H54 (cell line): ENCODE data around the gene SRP14.
"Not testable (repeated sequence)": the region's sequence is repeated elsewhere in the genome, so short reads cannot be mapped to it uniquely, and the experiment has no call there.

Source experiments
- DNase-seq: peaks from one replicate; pipeline ENCODE4 v3.0.0; 2011; ENCODE audit warnings: low spot score, mixed read lengths; ENCODE audit not compliant: insufficient read length
- FAIRE-seq: peaks from 3 replicates; lab custom pipeline; 2011; peaks lifted over from hg19 to GRCh38; lab: Jason Lieb, UNC
- POLR2A ChIP-seq: IDR thresholded peaks from 2 replicates; pipeline ENCODE4 v1.6.1; 2011; ENCODE audit warnings: low read depth, mild to moderate bottlenecking, low read length

SRP14 gene, protein sequence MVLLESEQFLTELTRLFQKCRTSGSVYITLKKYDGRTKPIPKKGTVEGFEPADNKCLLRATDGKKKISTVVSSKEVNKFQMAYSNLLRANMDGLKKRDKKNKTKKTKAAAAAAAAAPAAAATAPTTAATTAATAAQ

DNA sequence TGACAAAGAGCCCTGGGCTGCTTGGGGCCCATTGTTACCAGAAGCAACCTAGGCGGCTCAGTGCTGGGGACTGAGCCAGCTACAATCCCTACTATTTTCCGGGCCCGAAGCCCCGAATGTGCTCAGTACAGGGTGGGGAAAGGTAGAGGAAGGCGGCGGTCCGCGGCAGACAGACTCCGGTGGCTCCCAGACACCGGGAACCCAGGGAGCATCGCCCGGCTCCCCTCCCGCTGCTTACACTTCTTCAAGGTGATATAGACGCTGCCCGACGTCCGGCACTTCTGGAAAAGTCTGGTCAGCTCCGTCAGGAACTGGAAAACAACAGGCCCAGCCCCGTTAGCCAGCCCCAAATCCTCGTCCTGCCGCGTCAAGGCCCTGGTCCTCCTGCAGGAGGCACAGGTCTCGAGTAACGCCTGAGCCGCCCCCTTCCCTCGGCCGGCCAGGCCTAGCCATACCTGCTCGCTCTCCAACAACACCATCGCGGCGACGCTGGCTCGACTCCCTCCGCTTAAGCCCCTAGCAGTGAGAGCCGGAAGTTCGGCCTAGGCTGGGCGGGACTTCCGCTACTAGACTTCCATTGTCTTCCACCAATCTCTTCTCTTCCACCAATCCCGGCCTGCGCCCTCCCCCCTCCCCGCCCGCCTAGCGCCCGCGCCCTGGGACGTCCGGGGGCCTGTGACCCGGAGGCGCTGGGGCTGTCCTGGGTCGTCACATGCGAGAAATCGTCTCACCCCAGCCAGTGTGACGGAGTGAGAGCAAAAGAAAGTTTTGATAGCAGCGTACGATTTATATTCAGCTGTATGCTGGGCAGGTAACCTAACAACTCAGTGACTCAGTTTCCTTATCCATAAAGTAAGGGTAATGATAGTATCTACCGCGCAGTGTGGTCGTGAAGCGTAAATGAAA lies at the start of gene SRP14:
TSS of gene SRP14 (minus strand) at position 544 of the 906 bp plus-strand sequence. CDS start at position 479, 65 bp downstream.
- FAIRE-seq (peak; percentile 91), DNase-seq (peak; percentile 71)
- peak; percentile 91 for TF ChIP-seq POLR2A

DNA sequence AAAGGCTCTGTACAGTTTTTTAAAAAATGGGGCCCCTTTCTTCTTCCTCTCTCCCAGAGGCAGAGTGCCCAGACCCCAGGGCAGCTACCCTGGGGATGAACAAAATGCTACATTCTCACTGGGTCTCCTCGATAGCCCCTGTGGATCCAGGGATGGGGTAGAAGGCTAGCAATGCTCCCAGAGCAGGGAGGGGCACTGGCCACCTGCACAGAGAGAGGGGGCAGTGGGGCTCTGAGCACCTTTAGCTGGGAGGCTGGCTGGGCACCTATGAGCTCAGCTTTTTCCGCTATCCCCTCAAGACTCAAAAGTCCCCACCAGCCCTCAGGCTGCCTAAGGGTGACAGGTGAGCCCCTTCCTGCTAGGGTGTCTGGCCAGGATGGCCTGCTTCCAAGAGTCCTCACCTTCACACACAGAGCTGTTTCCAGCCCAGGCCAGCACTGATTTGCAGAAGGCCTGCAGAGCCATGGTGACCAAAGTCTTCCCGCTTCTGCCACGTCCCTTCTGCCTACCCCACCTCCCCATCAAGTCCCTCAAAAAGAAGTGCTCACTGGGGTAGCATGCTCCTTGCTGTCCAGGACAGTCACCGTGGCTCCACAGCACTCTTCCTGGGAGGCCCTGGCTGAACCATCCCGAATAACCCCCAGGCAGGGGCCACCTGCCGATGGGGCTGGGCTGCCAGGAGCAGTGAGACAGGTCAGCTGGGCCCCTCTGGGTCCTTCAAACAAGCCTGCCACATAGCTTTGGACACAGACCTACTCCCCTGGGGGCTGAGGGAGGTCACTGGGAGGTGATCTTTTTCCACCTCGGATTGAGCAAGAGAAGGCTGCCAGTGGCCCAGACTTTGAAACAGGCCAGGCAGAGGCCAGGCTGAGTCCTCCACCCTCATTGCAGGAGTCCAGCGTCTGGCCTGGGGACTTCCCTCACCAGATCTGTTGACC lies 49.3 kb upstream of the SRP14 start:
- no peak for FAIRE-seq

DNA sequence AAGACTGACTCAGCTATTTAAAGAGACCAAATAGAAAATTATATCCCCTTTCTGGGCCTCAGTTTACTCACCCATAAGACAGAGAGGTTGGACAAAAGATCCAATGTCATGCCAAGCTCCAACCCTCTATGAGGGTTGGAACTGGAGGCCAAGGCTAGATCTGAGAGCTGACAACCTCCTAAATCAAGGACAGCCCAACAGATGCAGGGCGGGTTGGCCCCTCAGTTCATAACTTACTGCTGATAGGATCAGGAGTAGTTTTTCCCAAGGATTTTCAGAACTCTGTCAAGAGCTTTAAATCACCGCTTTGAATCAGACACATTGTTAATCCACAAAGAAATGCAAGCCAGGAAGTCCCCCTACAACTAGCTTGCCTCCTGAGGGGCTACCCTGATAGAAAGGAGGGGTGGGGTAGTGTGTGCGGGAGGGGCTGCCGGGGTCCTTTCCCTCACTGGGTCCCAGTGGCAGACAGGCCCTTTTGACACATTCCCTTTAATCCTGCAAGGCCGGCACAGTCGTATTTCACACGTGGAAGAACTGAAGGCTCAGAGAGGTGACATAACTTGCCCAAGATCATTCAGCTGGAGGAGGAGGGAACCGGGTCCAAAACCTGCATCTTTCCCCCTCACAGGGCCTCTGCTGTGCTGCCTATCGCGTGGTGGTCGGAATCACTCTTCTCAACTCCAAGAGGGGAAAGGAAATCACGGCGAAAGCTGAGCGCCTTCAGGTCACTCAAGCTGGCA lies 48.3 kb upstream of the SRP14 start:
- DNase-seq: no peak
- TF ChIP-seq POLR2A: no peak
- FAIRE-seq: no peak

More for the DNA sequence above, 49.3 kb upstream of the SRP14 start:
- no peak for TF ChIP-seq POLR2A
- no peak for DNase-seq

- no peak for DNase-seq
- no peak for FAIRE-seq
- no peak for TF ChIP-seq POLR2A
Measured at GRCh38 chr15:40085266-40085665, 46.3 kb upstream of the SRP14 start.

DNA sequence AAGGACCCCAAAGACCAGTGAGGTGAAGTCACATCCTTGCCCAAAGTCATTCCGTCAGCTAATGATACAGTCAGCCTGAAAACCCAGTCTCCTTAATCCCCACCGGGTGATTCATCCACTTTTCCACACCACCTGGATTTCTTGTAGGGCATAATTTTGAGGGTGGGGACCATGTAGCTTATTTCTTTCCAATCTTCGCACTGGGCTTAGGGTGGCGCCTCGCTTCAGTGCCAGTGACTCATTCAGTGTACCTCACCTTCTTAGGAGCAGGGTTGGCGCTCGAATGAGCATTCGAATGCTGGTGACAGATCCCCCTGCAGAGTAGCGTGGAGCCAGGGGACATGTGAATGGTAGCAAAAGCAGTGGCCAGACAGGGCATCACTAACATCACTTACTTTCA lies 45.7 kb upstream of the SRP14 start:
- DNase-seq (no peak), FAIRE-seq (no peak)
- TF ChIP-seq POLR2A: no peak

- DNase-seq: no peak
- FAIRE-seq: no peak
- no peak for TF ChIP-seq POLR2A
Measured at GRCh38 chr15:40082195-40082883, 43.4 kb upstream of the SRP14 start.

DNA sequence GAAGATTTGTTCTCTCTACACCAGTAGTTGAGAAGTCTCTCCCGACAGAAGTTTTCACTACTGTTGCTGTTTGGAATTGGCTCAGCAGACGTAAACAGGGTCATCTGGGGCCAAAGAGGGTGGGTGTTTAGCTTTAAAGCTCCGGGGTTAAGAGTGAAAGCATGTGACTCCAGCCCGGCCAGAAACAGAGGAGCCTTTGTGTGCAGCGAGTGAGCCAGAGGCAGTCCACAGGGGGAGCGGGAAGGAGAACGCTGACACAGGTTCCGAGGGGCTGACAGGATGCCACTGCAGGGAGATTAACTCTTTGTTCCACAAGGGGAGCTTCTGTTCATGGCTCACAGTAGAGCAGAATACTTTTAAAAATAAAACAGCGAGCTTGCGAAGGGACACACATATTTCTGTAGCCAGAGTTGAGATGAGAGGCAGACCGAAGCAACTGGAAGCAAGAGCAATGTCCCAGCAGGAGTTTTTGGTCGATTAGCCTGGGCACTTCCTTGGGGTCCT lies 42.8 kb upstream of the SRP14 start:
- DNase-seq (peak; percentile 64), FAIRE-seq (peak; percentile 91)
- no peak for TF ChIP-seq POLR2A

GRCh38 chr15:40080847-40081246 lies 41.9 kb upstream of the SRP14 start:
- TF ChIP-seq POLR2A: no peak
- no peak for FAIRE-seq
- DNase-seq: no peak

GRCh38 chr15:40080104-40080503 lies 41.1 kb upstream of the SRP14 start:
- FAIRE-seq (no peak), DNase-seq (no peak)
- TF ChIP-seq POLR2A: no peak

- TF ChIP-seq POLR2A: no peak
- FAIRE-seq (no peak), DNase-seq (no peak)
Measured at GRCh38 chr15:40079456-40079855, 40.5 kb upstream of the SRP14 start.

DNA sequence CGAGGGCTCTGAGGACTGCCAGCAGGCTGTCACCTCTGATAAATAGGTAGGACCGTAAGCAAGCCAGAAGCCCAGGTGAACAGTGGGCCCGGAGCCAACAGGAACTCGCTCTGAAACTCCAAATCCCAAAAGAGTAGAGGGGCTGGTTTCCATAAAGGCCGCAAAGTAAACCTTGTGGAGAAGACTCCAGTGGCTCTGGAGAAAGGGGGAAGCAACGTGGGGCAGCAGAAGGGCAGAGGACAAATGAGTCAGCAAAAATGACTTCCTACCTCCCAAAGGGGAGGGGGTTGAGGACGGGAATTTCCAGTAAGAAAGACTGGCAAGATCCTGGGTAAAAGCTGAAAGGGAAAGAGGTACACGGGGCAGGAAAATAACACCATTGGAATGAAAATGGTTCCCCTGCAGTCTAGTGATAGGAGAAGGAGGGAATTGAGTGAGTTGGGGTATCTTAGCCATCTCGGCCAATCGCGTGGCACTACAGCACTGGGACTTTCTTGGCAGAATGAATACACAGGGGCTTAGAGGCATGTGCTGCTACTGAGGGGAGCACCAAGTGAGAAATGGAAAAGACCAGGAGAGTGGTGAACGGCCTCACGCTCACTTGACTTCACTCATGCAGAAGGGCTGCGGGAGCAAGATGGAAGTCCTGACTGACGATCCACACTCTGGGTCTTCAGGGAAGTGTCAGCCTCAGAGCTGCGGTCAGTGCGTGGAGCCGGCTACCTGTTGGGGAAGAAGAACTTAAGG lies 36.5 kb upstream of the SRP14 start:
- no peak for FAIRE-seq
- TF ChIP-seq POLR2A: no peak
- no peak for DNase-seq

DNA sequence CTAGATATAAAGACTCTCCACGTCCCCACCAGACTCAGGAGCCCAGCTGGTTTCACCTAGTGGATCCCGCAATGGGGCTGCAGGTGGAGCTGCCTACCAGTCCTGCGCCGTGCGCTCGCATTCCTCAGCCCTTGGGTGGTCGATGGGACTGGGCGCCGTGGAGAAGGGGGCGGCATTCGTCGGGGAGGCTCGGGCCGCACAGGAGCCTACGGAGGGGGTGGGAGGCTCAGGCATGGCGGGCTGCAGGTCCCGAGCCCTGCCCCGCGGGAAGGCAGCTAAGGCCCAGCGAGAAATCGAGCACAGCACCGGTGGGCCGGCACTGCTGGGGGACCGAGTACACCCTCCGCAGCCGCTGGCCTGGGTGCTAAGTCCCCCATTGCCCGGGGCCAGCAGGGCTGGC lies 35.7 kb upstream of the SRP14 start:
- FAIRE-seq, DNase-seq: not testable (repeated sequence)

GRCh38 chr15:40073716-40074490 lies 34.9 kb upstream of the SRP14 start:
- DNase-seq, FAIRE-seq: not testable (repeated sequence)
